Type B pancreatic cell (in vitro differentiated cells): ENCODE results near the gene PACSIN2. TPM values are rescaled to one million over a fixed set of nuclear protein-coding genes. Genes with fewer than 3 reads are reported as not detected.
"Not testable (repeated sequence)": the region's sequence is repeated elsewhere in the genome, so short reads cannot be mapped to it uniquely, and the experiment has no call there.

Experiments used
- DNase-seq: peaks from one replicate; pipeline ENCODE4 v3.0.0; 2021; ENCODE audit warnings: mixed read lengths; ENCODE audit not compliant: unreplicated experiment; ENCODE audit errors: extremely low spot score
- H3K27ac Mint-ChIP-seq: 2 replicates; pipeline ENCODE4 v1.8.0; 2021; ENCODE audit warnings: mild to moderate bottlenecking, mixed read lengths
- H3K27me3 Mint-ChIP-seq: 2 replicates; pipeline ENCODE4 v1.8.0; 2021; ENCODE audit warnings: mixed read lengths
- H3K36me3 Mint-ChIP-seq: 2 replicates; pipeline ENCODE4 v1.8.0; 2021; ENCODE audit warnings: mixed read lengths
- H3K4me1 Mint-ChIP-seq: one replicate; pipeline ENCODE4 v1.8.0; 2021; ENCODE audit warnings: mixed read lengths; ENCODE audit not compliant: unreplicated experiment
- H3K4me3 Mint-ChIP-seq: 2 replicates; pipeline ENCODE4 v1.8.0; 2021; ENCODE audit warnings: mild to moderate bottlenecking, mixed read lengths
- H3K9me3 Mint-ChIP-seq: 2 replicates; pipeline ENCODE4 v1.8.0; 2021; ENCODE audit warnings: mixed read lengths
- total RNA-seq: library from RNA; stranded (reverse); gene quantifications from 2 replicates; pipeline ENCODE4 v1.2.1, GENCODE V29; 2021; ENCODE audit warnings: low replicate concordance
- TF ChIP-seq, protein P1 (sequence below): fragments of 200-600 bp; sonication (generic); conservative IDR thresholded peaks from 2 replicates; pipeline ENCODE4 v1.5.0; 2021; ENCODE audit warnings: antibody characterized with exemption, mild to moderate bottlenecking

PACSIN2 gene
- total RNA-seq, 1 donor from 2014 or later: 53.4 TPM

DNA sequence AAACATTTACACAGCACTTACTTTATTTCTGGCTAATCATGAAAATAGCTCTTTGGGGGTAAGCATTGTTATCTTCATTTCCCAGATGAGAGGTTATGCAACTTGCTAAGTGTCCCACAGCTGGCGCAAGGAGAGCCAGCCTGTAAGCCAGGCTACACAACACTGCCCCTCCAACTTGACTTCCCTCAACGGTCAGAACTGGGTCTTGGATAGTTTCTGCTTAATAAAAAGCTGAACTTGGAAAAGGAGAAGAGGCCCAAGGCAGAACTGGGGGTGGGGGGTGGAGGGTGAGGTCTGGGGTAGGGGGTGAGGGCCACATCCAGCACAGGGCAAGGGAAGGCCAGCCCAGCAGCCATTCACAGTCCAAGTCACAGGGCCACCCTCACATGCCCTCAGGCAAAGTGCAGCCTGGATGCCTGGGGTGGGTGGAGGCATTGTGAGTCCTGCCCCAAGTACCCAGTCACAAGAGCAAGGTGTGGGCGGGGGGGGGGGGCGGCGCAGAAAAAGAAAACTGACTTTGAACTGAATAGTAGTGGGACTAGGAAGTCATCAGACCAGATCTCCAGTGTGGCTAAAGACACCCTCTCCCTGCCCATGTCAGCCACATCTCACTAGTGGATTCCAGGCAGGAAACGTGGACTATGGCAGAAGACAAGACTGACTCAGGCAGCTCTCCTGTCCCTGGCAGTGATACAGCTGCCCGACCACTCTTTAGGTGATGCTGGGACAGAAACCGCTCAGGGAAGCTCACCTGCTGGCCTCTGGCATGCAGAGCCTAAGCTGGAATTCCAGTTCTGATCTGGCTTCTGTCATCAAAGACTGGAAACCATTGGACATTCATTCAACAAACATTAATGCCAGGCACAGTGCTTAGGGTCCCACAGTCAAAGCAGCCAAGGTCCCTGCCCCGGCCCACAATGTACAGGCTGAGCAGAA is 52.4 kb downstream of the PACSIN2 start:
- Mint-ChIP-seq H3K36me3 (peaks cover 8% of the 10 kb centered on the region), H3K4me1 (peaks cover 71% of the 10 kb centered on the region), H3K4me3 (peak overlapping the region; percentile 50), H3K27ac (peak overlapping the region; percentile 90), H3K27me3 (no peaks in the 10 kb centered on the region), H3K9me3 (no peaks in the 10 kb centered on the region)
- no peak for DNase-seq
- TF ChIP-seq, protein P1, sequence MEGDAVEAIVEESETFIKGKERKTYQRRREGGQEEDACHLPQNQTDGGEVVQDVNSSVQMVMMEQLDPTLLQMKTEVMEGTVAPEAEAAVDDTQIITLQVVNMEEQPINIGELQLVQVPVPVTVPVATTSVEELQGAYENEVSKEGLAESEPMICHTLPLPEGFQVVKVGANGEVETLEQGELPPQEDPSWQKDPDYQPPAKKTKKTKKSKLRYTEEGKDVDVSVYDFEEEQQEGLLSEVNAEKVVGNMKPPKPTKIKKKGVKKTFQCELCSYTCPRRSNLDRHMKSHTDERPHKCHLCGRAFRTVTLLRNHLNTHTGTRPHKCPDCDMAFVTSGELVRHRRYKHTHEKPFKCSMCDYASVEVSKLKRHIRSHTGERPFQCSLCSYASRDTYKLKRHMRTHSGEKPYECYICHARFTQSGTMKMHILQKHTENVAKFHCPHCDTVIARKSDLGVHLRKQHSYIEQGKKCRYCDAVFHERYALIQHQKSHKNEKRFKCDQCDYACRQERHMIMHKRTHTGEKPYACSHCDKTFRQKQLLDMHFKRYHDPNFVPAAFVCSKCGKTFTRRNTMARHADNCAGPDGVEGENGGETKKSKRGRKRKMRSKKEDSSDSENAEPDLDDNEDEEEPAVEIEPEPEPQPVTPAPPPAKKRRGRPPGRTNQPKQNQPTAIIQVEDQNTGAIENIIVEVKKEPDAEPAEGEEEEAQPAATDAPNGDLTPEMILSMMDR: no peak

- H3K4me3 Mint-ChIP-seq: peak overlapping the region; percentile 44
Measured at GRCh38 chr22:42961810-42962209, 53.1 kb downstream of the PACSIN2 start.

GRCh38 chr22:42961400-42961690 is 53.6 kb downstream of the PACSIN2 start:
- H3K27ac Mint-ChIP-seq: peak overlapping the region; percentile 90
- H3K27me3 Mint-ChIP-seq: not testable (repeated sequence)

More at GRCh38 chr22:42961810-42962209, 53.1 kb downstream of the PACSIN2 start:
- H3K27me3 Mint-ChIP-seq: no peaks in the 10 kb centered on the region
- peak overlapping the region; percentile 90 for H3K27ac Mint-ChIP-seq
- no peak for DNase-seq
- TF ChIP-seq, protein P1: no peak
- H3K36me3 Mint-ChIP-seq: peaks cover 8% of the 10 kb centered on the region
- no peaks in the 10 kb centered on the region for H3K9me3 Mint-ChIP-seq
- peaks cover 71% of the 10 kb centered on the region for H3K4me1 Mint-ChIP-seq

DNA sequence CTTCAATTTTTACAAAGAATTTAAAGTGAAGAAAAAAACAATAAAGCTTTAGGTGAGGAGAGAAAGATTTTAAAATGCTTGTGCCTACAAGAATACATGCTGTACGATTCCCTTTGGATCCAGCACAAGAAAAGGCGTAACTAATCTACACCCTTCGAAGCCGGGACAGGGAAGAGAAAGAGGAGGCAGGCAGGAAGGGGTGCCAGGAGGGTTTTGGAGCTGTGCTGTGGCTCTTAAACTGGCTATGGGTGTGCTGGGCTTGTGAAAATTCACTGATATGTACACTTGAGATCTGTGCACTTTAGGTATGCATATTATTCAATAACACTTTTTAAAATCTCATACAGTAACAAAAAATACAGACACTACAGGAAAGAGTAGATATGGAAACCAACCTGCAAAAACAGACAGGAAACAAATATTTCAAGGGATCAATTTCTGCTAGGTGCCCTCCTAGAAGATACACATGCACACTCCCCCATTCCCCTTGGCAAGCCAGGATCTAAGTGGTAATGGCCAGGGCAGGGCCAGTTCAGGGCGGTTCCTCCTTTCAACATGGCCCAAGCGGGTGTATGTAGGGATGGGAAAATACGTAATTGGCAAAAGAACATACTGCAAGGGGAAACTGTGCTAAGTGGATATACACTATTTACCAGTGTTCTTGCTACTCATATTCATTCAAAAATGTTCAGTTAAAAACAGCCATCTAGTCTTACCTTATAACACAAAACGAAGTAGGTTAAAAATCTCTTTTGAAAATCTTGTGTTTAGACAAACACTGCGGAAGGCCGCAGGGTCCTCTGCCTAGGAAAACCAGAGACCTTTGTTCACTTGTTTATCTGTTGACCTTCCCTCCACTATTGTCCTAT is 54.2 kb downstream of the PACSIN2 start:
- Mint-ChIP-seq H3K4me1 (peaks cover 69% of the 10 kb centered on the region), H3K9me3 (peaks cover 3% of the 10 kb centered on the region), H3K4me3 (peak overlapping the region; percentile 78), H3K36me3 (peaks cover 7% of the 10 kb centered on the region), H3K27ac (peak overlapping the region; percentile 90), H3K27me3 (no peaks in the 10 kb centered on the region)
- TF ChIP-seq, protein P1: no peak
- no peak for DNase-seq

More at GRCh38 chr22:42961400-42961690, 53.6 kb downstream of the PACSIN2 start:
- not testable (repeated sequence) for H3K9me3 Mint-ChIP-seq, H3K36me3 Mint-ChIP-seq, H3K4me3 Mint-ChIP-seq, DNase-seq
- peaks cover 70% of the 10 kb centered on the region for H3K4me1 Mint-ChIP-seq

- no peak for DNase-seq
- TF ChIP-seq, protein P1: no peak
- Mint-ChIP-seq H3K4me3 (peak overlapping the region; percentile 78), H3K36me3 (peaks cover 6% of the 10 kb centered on the region), H3K9me3 (peaks cover 6% of the 10 kb centered on the region), H3K4me1 (peaks cover 70% of the 10 kb centered on the region), H3K27me3 (no peaks in the 10 kb centered on the region), H3K27ac (peak overlapping the region; percentile 90)
Measured at GRCh38 chr22:42959576-42960509, 55.1 kb downstream of the PACSIN2 start.
